ENCODE results near the gene MS4A10. TPM values are rescaled to one million over a fixed set of nuclear protein-coding genes. Genes with fewer than 3 reads are reported as not detected.

The MS4A10 gene
- total and polyA plus RNA-seq, 9 of the 15 experiments (the other 6 are each of a cell fraction or from before 2014, with no cell fraction given): not detected

- no TSS peak for BruUV-seq (replicated peaks)
- ChIA-PET POLR2A (interaction anchor here (0.7 kb wide), 1 partner anchor 17 kb away, joined by 3 read pairs; no protein-coding TSS in a partner anchor), CTCF (ENCODE audit: low intra/inter-chr PET ratio) (no interaction called here)
- H4K20me1 ChIP-seq (replicated peaks; ENCODE audit: control insufficient read depth, insufficient read depth, low read length): no peaks in the 10 kb centered on the region; the same call in 1 of the 2 replicates
- no peak overlapping the region for H3K4me3 ChIP-seq
- no peaks in the 10 kb centered on the region for H3K9me3 ChIP-seq (replicated peaks; ENCODE audit: control insufficient read depth, insufficient read depth, low read depth, low read length)
- in situ Hi-C loops (cut with MboI) (no loop called here), intact Hi-C loops (cut with micrococcal nuclease) (no loop called here)
- peaks cover 6% of the 10 kb centered on the region for H3K9me1 ChIP-seq (ENCODE audit: control insufficient read depth, insufficient read depth, low read length)
- TF ChIP-seq RBFOX2 (IDR thresholded peaks at IDR 0.05; ENCODE audit: low read depth, low read length) (peak; percentile 41), STAT5A (IDR thresholded peaks at IDR 0.05; ENCODE audit: borderline replicate concordance, low read length) (no peak), POLR2G (IDR thresholded peaks at IDR 0.05; ENCODE audit: low read depth, low read length) (peak; percentile 22; the same call in 1 of the 2 replicates), BCLAF1 (IDR thresholded peaks at IDR 0.05; ENCODE audit: borderline replicate concordance in 1 of 2, control insufficient read depth in 1 of 2, low read depth in 2 of 2, low read length in 1 of 2) (no peak)
- ATAC-seq (no peak), FAIRE-seq (no peak), DNase-seq (ENCODE audit: extremely low read depth in 1 of 4, low spot score in 3 of 4) (no peak)
- H3K4me1 ChIP-seq (replicated peaks in 1 of 2; ENCODE audit: control insufficient read depth in 2 of 2, insufficient read depth in 2 of 2, low read length in 2 of 2): peaks cover 21 to 52% of the 10 kb centered on the region in 2 experiments
- H3K36me3 ChIP-seq (ENCODE audit: control insufficient read depth, insufficient read depth, low read length): peaks cover 75% of the 10 kb centered on the region; the same call in 2 of the 3 replicates
- no peaks in the 10 kb centered on the region for H3K27me3 ChIP-seq (ENCODE audit: control insufficient read depth in 2 of 2, insufficient read depth in 2 of 2, low read length in 2 of 2)
- H3K4me2 ChIP-seq (ENCODE audit: insufficient read depth, low read length): no peak overlapping the region
- 94% methylated on average over 24 of the region's 29 CpGs for WGBS (ENCODE audit: insufficient coverage, low coverage, missing lambda C conversion rate)
- no peak overlapping the region for H2AFZ ChIP-seq (ENCODE audit: low read depth, low read length)
- H3K79me2 ChIP-seq (ENCODE audit: control insufficient read depth, insufficient read depth, low read length): peaks cover 29% of the 10 kb centered on the region
- no peak overlapping the region for H3K27ac ChIP-seq (ENCODE audit: extremely low read depth, low read depth, low read length)
- H3K9ac ChIP-seq (ENCODE audit: insufficient read depth in 1 of 2, low read depth in 2 of 2, low read length in 2 of 2): 0 out of 4 replicates have a peak overlapping the region, but pooled peaks of 1 of the 2 experiments have one; percentile 51
Observed at GRCh38 chr11:60849641-60850520, 64.7 kb downstream of the MS4A10 start.

Other genes with a start within 250 kb of the MS4A10 start
Only the 7 nearest of the 11 such genes appear.
- gene MS4A8, start 85.7 kb upstream of the MS4A10 start, total RNA-seq (2014; rRNA removed): not detected in 2 replicates
- gene MS4A8, start 85.7 kb upstream of the MS4A10 start, total RNA-seq (2014; rRNA removed; fragmentation: Illumina TruSeq; extraction: Trizol): not detected in 2 replicates
- not detected in 2 replicates for gene MS4A8, start 85.7 kb upstream of the MS4A10 start, total RNA-seq (2015; rRNA removed; fragmentation: Illumina TruSeq; extraction: Trizol)
- gene MS4A8, start 85.7 kb upstream of the MS4A10 start, total RNA-seq (2021): not detected in 2 replicates
- not detected in 2 replicates for gene MS4A8, start 85.7 kb upstream of the MS4A10 start, polyA plus RNA-seq (2011; rRNA removed)
- gene MS4A8, start 85.7 kb upstream of the MS4A10 start, polyA plus RNA-seq (2014; fragmentation: Illumina TruSeq; extraction: Trizol): not detected in 2 replicates
- not detected for gene MS4A8, start 85.7 kb upstream of the MS4A10 start, polyA plus RNA-seq (2014; fragmentation: Nextera tagmentation; extraction: Ambion mirVana)
- not detected in 2 replicates for gene MS4A8, start 85.7 kb upstream of the MS4A10 start, polyA plus RNA-seq (2014; rRNA removed)
- gene MS4A18, start 60.6 kb upstream of the MS4A10 start, total RNA-seq (2014; rRNA removed): not detected in 2 replicates
- not detected in 2 replicates for gene MS4A18, start 60.6 kb upstream of the MS4A10 start, total RNA-seq (2014; rRNA removed; fragmentation: Illumina TruSeq; extraction: Trizol)
- not detected in 2 replicates for gene MS4A18, start 60.6 kb upstream of the MS4A10 start, total RNA-seq (2015; rRNA removed; fragmentation: Illumina TruSeq; extraction: Trizol)
- gene MS4A18, start 60.6 kb upstream of the MS4A10 start, total RNA-seq (2021): not detected in 2 replicates
- gene MS4A18, start 60.6 kb upstream of the MS4A10 start, polyA plus RNA-seq (2011; rRNA removed): not detected in 2 replicates
- not detected in 2 replicates for gene MS4A18, start 60.6 kb upstream of the MS4A10 start, polyA plus RNA-seq (2014; fragmentation: Illumina TruSeq; extraction: Trizol)
- not detected for gene MS4A18, start 60.6 kb upstream of the MS4A10 start, polyA plus RNA-seq (2014; fragmentation: Nextera tagmentation; extraction: Ambion mirVana)
- gene MS4A18, start 60.6 kb upstream of the MS4A10 start, polyA plus RNA-seq (2014; rRNA removed): not detected in 2 replicates
- gene MS4A15, start 28.5 kb upstream of the MS4A10 start, total RNA-seq (2014; rRNA removed): not detected in 2 replicates
- not detected in 2 replicates for gene MS4A15, start 28.5 kb upstream of the MS4A10 start, total RNA-seq (2014; rRNA removed; fragmentation: Illumina TruSeq; extraction: Trizol)
- gene MS4A15, start 28.5 kb upstream of the MS4A10 start, total RNA-seq (2015; rRNA removed; fragmentation: Illumina TruSeq; extraction: Trizol): not detected in 2 replicates
- not detected in 2 replicates for gene MS4A15, start 28.5 kb upstream of the MS4A10 start, total RNA-seq (2021)
- gene MS4A15, start 28.5 kb upstream of the MS4A10 start, polyA plus RNA-seq (2011; rRNA removed): not detected in 2 replicates
- gene MS4A15, start 28.5 kb upstream of the MS4A10 start, polyA plus RNA-seq (2014; fragmentation: Illumina TruSeq; extraction: Trizol): not detected in 2 replicates
- gene MS4A15, start 28.5 kb upstream of the MS4A10 start, polyA plus RNA-seq (2014; fragmentation: Nextera tagmentation; extraction: Ambion mirVana): not detected
- not detected in 2 replicates for gene MS4A15, start 28.5 kb upstream of the MS4A10 start, polyA plus RNA-seq (2014; rRNA removed)
- gene CCDC86, start 56.8 kb downstream of the MS4A10 start, total RNA-seq (2014; rRNA removed): 85.1 and 104 TPM in 2 replicates
- 7.3 and 8.6 TPM in 2 replicates for gene CCDC86, start 56.8 kb downstream of the MS4A10 start, total RNA-seq (2014; rRNA removed; fragmentation: Illumina TruSeq; extraction: Trizol)
- 19.8 and 23.1 TPM in 2 replicates for gene CCDC86, start 56.8 kb downstream of the MS4A10 start, total RNA-seq (2015; rRNA removed; fragmentation: Illumina TruSeq; extraction: Trizol)
- gene CCDC86, start 56.8 kb downstream of the MS4A10 start, total RNA-seq (2021): 102 and 114 TPM in 2 replicates
- gene CCDC86, start 56.8 kb downstream of the MS4A10 start, polyA plus RNA-seq (2011; rRNA removed): 25.2 and 34.9 TPM in 2 replicates
- gene CCDC86, start 56.8 kb downstream of the MS4A10 start, polyA plus RNA-seq (2014; fragmentation: Illumina TruSeq; extraction: Trizol): 90.5 and 97.8 TPM in 2 replicates
- gene CCDC86, start 56.8 kb downstream of the MS4A10 start, polyA plus RNA-seq (2014; fragmentation: Nextera tagmentation; extraction: Ambion mirVana): 1 to 10 TPM; 4.6 to 6.4 TPM
- 76.8 and 80.6 TPM in 2 replicates for gene CCDC86, start 56.8 kb downstream of the MS4A10 start, polyA plus RNA-seq (2014; rRNA removed)
- 1.9 and 2.5 TPM in 2 replicates for gene PTGDR2, start 70.6 kb downstream of the MS4A10 start, total RNA-seq (2014; rRNA removed)
- gene PTGDR2, start 70.6 kb downstream of the MS4A10 start, total RNA-seq (2014; rRNA removed; fragmentation: Illumina TruSeq; extraction: Trizol): 0.64 and 0.80 TPM in 2 replicates
- 0.87 and 1.1 TPM in 2 replicates for gene PTGDR2, start 70.6 kb downstream of the MS4A10 start, total RNA-seq (2015; rRNA removed; fragmentation: Illumina TruSeq; extraction: Trizol)
- 2.6 and 3.0 TPM in 2 replicates for gene PTGDR2, start 70.6 kb downstream of the MS4A10 start, total RNA-seq (2021)
- gene PTGDR2, start 70.6 kb downstream of the MS4A10 start, polyA plus RNA-seq (2011; rRNA removed): 1.7 and 1.9 TPM in 2 replicates
- gene PTGDR2, start 70.6 kb downstream of the MS4A10 start, polyA plus RNA-seq (2014; fragmentation: Illumina TruSeq; extraction: Trizol): 1.6 TPM in 2 replicates
- gene PTGDR2, start 70.6 kb downstream of the MS4A10 start, polyA plus RNA-seq (2014; fragmentation: Nextera tagmentation; extraction: Ambion mirVana): under 1 TPM; 0.51 to 0.55 TPM
- gene PTGDR2, start 70.6 kb downstream of the MS4A10 start, polyA plus RNA-seq (2014; rRNA removed): 0.82 and 1.9 TPM in 2 replicates
- not detected in 2 replicates for gene ZP1, start 82.2 kb downstream of the MS4A10 start, total RNA-seq (2014; rRNA removed)
- not detected in 2 replicates for gene ZP1, start 82.2 kb downstream of the MS4A10 start, total RNA-seq (2014; rRNA removed; fragmentation: Illumina TruSeq; extraction: Trizol)
- not detected in 2 replicates for gene ZP1, start 82.2 kb downstream of the MS4A10 start, total RNA-seq (2015; rRNA removed; fragmentation: Illumina TruSeq; extraction: Trizol)
- gene ZP1, start 82.2 kb downstream of the MS4A10 start, total RNA-seq (2021): not detected in 2 replicates
- 0.11 and 0.12 TPM in 2 replicates for gene ZP1, start 82.2 kb downstream of the MS4A10 start, polyA plus RNA-seq (2011; rRNA removed)
- not detected in 2 replicates for gene ZP1, start 82.2 kb downstream of the MS4A10 start, polyA plus RNA-seq (2014; fragmentation: Illumina TruSeq; extraction: Trizol)
- not detected for gene ZP1, start 82.2 kb downstream of the MS4A10 start, polyA plus RNA-seq (2014; fragmentation: Nextera tagmentation; extraction: Ambion mirVana)
- 0.15 TPM in 1 of 2 replicates, not detected in the other for gene ZP1, start 82.2 kb downstream of the MS4A10 start, polyA plus RNA-seq (2014; rRNA removed)
- gene PRPF19, start 121.3 kb downstream of the MS4A10 start, total RNA-seq (2014; rRNA removed): 93.5 and 122 TPM in 2 replicates
- gene PRPF19, start 121.3 kb downstream of the MS4A10 start, total RNA-seq (2014; rRNA removed; fragmentation: Illumina TruSeq; extraction: Trizol): 58.4 and 68.0 TPM in 2 replicates
- gene PRPF19, start 121.3 kb downstream of the MS4A10 start, total RNA-seq (2015; rRNA removed; fragmentation: Illumina TruSeq; extraction: Trizol): 84.9 and 89.6 TPM in 2 replicates
- gene PRPF19, start 121.3 kb downstream of the MS4A10 start, total RNA-seq (2021): 193 and 208 TPM in 2 replicates
- gene PRPF19, start 121.3 kb downstream of the MS4A10 start, polyA plus RNA-seq (2011; rRNA removed): 31.5 and 61.8 TPM in 2 replicates
- 212 and 213 TPM in 2 replicates for gene PRPF19, start 121.3 kb downstream of the MS4A10 start, polyA plus RNA-seq (2014; fragmentation: Illumina TruSeq; extraction: Trizol)
- gene PRPF19, start 121.3 kb downstream of the MS4A10 start, polyA plus RNA-seq (2014; fragmentation: Nextera tagmentation; extraction: Ambion mirVana): 10 to 100 TPM in 1 of 2 experiments, 1 to 10 TPM in 1; 9.4 to 16.5 TPM
- 73.1 and 73.2 TPM in 2 replicates for gene PRPF19, start 121.3 kb downstream of the MS4A10 start, polyA plus RNA-seq (2014; rRNA removed)